ENCODE results near the gene HNF4A. TPM values are rescaled to one million over a fixed set of nuclear protein-coding genes. Genes with fewer than 3 reads are reported as not detected.

HNF4A gene
- total and polyA plus RNA-seq, 11 donors: 0.03 TPM; not detected in 10

DNA sequence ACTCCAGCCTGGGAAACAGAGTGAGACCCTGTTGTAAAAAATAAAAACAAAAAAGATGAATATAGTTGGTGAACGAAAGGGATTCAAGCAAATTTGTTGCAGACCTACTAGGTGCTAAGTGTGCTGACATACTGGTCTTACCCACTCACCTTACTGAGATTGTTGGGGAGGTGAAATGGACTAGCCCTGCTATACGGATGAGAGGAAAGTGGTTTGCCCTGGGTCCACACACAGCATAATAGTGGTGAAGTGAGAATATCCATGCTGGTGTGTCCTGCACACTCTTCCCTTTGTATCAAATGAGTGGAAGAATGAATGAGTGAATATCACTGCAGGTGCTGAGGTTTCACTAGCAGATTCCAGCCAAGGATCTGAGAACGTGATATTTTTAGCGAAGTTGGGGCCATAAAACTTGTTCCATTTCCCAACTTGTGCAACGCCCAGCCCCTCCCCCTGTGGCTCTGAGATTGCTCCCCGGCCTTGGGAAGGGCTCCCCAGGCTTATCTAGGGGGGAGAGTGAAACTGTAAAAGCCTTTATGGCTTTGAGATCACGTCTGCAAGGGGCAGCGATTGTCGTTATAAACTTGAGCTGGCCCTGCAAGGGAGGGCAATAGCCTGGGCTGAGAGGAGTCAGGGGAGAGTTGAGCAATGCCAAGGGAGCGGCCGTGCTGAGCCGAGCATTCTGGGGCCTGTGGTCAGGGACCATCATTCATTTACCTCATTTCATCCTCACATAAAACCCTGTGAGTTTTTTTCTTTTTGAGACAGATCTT, 87.0 kb downstream of the HNF4A start:
- 57 to 67% (median 61%) methylated on average over 11 to 12 of the region's 12 CpGs for WGBS, 4 donors
- ATAC-seq (no peak), DNase-seq (no peak)
- Histone ChIP-seq H3K27ac (no peak overlapping the region), H3K27me3 (no peaks in the 10 kb centered on the region), H3K36me3 (no peaks in the 10 kb centered on the region), H3K4me3 (no peak overlapping the region), H3K9me3 (no peaks in the 10 kb centered on the region), H3K4me1 (no peaks in the 10 kb centered on the region)
- intact Hi-C loops (cut with DNase I): no loop called here
- TF ChIP-seq, protein P1, sequence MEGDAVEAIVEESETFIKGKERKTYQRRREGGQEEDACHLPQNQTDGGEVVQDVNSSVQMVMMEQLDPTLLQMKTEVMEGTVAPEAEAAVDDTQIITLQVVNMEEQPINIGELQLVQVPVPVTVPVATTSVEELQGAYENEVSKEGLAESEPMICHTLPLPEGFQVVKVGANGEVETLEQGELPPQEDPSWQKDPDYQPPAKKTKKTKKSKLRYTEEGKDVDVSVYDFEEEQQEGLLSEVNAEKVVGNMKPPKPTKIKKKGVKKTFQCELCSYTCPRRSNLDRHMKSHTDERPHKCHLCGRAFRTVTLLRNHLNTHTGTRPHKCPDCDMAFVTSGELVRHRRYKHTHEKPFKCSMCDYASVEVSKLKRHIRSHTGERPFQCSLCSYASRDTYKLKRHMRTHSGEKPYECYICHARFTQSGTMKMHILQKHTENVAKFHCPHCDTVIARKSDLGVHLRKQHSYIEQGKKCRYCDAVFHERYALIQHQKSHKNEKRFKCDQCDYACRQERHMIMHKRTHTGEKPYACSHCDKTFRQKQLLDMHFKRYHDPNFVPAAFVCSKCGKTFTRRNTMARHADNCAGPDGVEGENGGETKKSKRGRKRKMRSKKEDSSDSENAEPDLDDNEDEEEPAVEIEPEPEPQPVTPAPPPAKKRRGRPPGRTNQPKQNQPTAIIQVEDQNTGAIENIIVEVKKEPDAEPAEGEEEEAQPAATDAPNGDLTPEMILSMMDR (IDR thresholded peaks at IDR 0.05): no peak
- TF ChIP-seq POLR2A (IDR thresholded peaks at IDR 0.05): no peak

DNA sequence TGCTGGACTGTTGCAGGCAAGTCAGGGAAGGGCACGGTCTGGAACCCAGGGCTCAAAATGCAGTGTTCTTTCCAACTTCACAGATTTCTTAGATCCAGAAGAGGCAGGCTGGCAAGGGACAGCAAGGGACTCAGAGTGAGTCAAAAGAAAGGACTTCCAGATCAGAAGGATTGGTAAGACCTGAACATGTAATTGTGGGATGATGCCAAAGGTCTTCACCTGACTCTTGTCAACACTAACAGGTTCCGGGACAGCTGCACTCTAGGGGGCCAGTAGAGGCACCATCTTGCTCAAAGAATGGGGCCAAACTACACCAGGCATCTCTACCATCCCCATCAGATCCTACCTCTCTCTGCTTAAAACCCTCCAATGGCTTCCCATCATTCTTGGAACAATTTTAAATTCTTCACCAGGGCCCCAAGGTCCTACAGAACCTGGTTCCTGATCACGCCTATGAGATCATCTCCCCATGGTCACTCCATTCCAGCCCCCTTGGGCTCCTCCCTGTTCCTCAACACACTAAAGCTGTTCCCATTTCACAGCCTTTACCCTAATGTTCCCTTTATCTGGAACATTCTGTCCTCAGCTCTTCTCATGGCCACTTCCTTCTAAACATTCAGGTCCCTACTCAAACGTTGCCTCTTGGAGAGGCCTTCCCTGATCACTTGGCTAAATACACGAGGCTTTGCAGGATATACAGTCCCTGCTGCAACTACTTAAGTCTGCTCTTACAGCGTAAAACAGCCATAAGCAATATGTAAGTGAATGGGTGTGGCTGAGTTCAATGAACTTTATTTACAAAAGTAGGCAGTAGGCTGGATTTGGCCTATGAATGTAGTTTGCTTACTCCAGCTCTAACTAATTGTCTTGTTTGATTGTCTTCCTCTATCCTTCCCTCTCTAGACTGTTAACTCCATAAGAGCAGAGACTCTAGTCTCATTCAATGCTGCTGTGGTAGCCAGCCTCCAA, 90.5 kb downstream of the HNF4A start:
- TF ChIP-seq, protein P1 (IDR thresholded peaks at IDR 0.05): no peak
- no peak for TF ChIP-seq POLR2A (IDR thresholded peaks at IDR 0.05)
- H3K9me3 ChIP-seq: no peaks in the 10 kb centered on the region
- ATAC-seq (no peak), DNase-seq (no peak)
- peaks cover 0 to 6% (median 0%) of the 10 kb centered on the region in 9 donors for H3K27me3 ChIP-seq
- 75 to 81% (median 78%) methylated on average over 6 of the region's 6 CpGs for WGBS, 4 donors
- no peaks in the 10 kb centered on the region for H3K36me3 ChIP-seq
- no peak overlapping the region for H3K27ac ChIP-seq
- no peak overlapping the region for H3K4me3 ChIP-seq
- intact Hi-C loops (cut with DNase I): no loop called here
- H3K4me1 ChIP-seq: no peaks in the 10 kb centered on the region

DNA sequence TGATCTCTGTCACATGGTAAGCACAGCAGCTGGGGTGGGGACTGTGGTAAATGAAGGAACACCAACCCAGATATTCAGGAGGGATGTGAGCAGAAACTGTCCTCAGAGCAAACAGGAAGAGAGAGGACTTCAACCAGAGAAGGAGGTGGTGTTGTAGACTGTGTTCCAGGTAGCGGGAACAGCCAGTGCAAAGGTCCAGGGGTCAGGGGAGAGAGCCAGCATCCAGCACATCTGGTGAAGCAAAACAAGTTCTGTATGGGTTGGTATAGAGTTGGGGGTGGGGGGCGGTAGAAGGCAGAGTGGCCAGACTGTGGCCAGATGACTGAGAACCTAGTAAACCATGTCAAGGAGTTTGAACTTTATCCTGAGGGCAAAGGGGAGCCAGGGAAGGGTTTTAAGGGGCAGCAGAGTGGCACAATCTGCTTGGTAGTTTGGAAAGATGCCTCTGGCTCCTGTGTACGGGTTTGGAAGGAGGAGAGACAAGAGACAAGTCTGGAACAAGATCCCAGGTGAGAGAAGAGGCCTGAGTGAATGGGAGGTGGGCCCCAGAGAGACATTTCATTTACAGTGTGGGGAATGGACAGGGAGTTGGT, 92.4 kb downstream of the HNF4A start:
- DNase-seq: no peak
- no peaks in the 10 kb centered on the region for H3K36me3 ChIP-seq
- no peak overlapping the region for H3K27ac ChIP-seq
- no peak for ATAC-seq
- 87 to 93% (median 90%) methylated on average over 3 of the region's 3 CpGs for WGBS, 4 donors
- TF ChIP-seq, protein P1 (IDR thresholded peaks at IDR 0.05): no peak
- no peak for TF ChIP-seq POLR2A (IDR thresholded peaks at IDR 0.05)
- H3K27me3 ChIP-seq: peaks cover 0 to 6% (median 0%) of the 10 kb centered on the region in 9 donors
- H3K4me3 ChIP-seq: no peak overlapping the region
- no peaks in the 10 kb centered on the region for H3K9me3 ChIP-seq
- intact Hi-C loops (cut with DNase I): no loop called here
- H3K4me1 ChIP-seq: no peaks in the 10 kb centered on the region
